Amygdala (tissue), 56 donors: ENCODE measurements around the gene RNU1-2.
"Not testable (repeated sequence)": the region's sequence is repeated elsewhere in the genome, so short reads cannot be mapped to it uniquely, and the experiment has no call there.

Experiments used
- DNase-seq, 56 donors: peaks; one replicate each; lab custom pipeline; 2025; lab: John Stamatoyannopoulos, UW

The RNU1-2 gene

GRCh38 chr1:16895598-16896315 is at the start of gene RNU1-2:
TSS of gene RNU1-2 (plus strand) at chr1:16895980.
- peak in 53 of 56 donors; percentile 12 to 98 (median 85) for DNase-seq

DNA sequence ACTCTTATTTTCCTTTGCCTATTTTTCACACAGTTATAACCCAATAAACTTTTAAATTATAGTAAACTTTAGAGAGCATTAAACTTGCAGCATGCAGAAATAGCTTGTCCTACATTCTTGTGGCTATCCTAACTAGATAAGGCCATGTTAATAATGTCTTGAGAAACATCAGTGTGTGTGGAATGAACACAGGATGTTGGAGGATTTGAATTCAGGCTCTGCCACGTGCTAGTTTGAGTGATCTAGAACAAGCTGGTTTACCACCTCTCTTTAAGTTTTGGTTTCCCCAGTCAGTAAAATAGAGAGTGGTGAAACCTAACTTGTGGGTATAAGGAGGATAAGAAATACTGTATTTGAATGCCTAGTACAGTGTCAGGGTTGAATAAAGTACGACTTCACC is 39.6 kb upstream of the RNU1-2 start:
- not testable (repeated sequence) for DNase-seq

DNA sequence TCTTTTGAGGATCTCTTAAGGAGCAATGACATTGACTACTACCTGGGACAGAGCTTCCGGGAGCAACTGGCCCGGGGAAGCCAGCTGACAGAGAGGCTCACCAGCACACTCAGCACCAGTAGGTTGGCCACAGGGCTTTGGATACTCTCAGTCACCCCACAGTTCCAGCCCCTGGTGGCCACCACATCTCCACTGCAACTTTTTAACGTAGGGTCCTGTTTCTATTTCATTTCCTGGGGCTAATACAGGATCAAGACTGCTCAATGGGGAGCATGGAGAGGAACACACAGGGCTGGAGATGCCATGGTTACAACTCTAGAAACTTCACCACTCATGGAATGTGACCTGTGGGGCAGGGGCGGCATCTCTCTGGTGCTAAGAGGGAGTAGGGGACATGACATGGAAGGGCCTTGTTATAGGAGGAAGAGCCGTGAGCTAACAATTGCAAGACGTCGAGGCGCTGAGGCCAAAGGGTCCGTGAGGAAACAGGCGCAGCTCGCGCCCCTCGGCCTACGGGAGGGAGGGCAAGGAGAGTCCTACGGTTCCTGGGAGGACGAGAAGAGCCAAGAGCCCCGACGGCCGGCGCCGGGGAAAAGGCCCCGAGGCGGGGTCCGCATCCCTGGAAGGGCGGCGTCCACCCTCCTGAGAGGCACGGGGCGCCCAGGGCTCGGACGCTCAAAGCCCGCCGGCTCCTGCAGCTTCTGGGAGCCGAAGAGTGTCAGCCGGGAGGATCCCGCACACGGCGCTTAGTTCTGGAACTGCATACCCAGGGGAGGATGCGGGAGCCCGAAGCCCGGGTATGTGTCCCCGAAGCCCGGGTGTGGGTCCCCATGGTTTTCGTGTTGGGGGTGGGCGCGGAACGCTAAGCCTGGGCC is 36.4 kb upstream of the RNU1-2 start:
- not testable (repeated sequence) for DNase-seq

- DNase-seq = not testable (repeated sequence)
Observed at GRCh38 chr1:16860048-16860447, 35.7 kb upstream of the RNU1-2 start.

DNA sequence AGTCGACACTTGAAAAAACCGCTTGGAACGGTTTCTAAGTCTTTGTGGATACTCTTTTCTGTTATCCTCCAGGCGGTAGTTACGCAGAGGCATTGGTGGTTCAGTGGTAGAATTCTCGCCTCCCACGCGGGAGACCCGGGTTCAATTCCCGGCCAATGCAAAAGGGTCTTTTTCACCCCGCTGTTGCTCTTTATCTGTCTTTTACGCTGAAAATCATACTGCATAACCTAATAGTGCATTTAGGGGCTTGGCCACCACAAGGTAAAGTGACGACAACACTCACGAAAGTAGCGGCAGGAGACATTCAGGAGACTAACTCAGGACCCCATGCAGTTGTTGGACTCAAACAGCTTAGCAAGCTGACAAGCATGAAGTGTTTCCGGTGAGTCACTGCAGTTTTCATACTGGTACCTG is 33.9 kb upstream of the RNU1-2 start:
- peak in 1 of 56 donors; percentile 27 for DNase-seq

- not testable (repeated sequence) for DNase-seq
Observed at GRCh38 chr1:16862415-16862814, 33.4 kb upstream of the RNU1-2 start.

GRCh38 chr1:16863024-16863423 is 32.8 kb upstream of the RNU1-2 start:
- DNase-seq = not testable (repeated sequence)

DNA sequence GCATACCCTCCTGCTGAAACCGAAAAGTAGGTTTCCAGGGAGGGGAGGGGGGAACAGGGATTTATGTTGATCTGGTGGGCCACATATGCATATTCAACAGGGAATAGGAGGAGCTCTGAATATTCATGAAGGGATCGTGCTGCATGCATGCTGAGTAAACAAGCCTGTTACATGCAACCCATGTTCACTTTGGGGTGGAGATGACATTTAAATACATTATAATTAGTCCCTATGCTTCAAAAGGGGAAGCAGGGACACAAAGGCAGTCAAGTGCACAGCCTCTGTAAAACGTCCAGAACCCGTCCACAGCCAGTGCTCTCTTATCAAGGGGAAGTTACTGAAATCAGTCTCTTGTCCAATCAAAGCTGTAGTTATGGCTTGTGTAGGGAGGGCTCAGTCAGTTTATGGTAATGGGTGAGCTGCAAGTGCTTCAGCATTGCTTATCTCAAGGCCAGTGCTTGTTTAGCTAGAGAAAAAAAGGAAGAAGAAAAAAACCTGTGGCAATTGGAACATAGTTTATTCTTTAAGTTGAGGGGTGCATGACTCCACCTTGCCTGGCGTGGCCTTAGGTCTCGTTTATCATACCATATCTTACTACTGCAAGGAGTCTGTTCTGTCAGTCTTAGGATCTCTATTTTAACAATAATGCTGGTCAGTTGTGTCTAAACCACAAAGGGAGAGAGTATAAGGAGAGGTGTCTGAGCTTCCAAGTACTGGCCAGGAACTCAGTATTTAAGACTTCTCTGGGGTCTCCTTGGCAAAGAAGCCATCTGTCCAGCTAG is 28.7 kb upstream of the RNU1-2 start:
- not testable (repeated sequence) for DNase-seq

- not testable (repeated sequence) for DNase-seq
Observed at GRCh38 chr1:16868787-16869186, 27.0 kb upstream of the RNU1-2 start.

DNA sequence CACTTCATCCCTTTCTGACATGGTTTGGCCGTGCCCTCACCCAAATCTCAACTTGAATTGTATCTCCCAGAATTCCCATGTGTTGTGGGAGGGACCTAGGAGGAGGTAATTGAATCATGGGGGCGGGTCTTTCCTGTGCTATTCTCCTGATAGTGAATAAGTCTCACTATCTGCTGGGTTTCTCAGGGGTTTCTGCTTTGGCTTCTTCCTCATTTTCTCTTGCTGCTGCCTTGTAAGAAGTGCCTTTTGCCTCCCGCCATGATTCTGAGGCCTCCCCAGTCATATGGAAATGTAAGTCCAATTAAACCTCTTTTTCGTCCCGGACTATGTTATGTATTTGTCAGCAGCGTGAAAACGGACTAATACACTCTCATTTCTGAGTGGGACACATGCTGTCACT is 25.8 kb upstream of the RNU1-2 start:
- not testable (repeated sequence) for DNase-seq

- not testable (repeated sequence) for DNase-seq
Observed at GRCh38 chr1:16871171-16871570, 24.6 kb upstream of the RNU1-2 start.

DNA sequence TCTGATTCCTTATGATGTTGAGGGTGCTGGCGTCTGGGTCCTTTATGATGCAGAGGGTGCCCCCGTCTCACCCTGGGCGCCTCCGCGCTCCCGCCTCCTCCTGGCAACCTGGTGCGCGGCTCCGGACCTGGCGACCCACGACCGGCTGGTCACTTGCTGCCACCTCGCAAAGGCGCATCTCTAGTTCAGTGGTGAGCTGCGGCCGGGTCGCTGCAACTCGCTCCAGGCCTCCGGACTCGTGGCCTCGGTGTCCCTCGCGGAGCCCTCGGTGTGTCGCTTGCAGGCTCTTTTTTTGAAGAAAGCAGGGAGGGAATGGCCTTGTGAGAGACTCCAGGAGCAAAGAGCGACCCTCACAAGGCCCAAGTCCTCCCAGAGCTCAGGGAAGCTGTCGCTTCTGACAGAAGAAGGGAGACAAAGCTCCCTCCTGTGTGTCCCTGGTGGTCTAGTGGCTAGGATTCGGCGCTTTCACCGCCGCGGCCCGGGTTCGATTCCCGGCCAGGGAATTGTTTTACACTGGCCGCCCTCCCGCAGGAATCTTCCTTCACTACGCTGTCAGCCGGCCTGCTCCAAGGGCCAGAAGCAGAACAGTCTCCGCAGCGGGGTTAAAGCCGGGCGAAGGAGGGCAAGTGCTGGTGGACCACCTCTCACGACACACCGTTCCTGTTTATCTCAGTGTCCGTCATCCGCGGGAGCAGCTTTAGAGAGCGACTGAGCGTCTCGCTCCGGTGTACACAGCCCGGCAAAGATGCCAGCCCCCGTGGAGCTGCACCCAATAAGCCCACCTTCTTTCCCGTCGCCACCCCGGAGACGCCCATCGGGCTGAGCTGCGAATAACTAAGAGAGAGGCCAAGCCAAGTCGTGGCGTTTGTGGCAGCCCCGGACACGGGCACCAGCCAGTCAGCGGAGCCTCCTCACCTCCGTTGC is 23.4 kb upstream of the RNU1-2 start:
- DNase-seq = peak in 47 of 56 donors; percentile 11 to 92 (median 56)

DNA sequence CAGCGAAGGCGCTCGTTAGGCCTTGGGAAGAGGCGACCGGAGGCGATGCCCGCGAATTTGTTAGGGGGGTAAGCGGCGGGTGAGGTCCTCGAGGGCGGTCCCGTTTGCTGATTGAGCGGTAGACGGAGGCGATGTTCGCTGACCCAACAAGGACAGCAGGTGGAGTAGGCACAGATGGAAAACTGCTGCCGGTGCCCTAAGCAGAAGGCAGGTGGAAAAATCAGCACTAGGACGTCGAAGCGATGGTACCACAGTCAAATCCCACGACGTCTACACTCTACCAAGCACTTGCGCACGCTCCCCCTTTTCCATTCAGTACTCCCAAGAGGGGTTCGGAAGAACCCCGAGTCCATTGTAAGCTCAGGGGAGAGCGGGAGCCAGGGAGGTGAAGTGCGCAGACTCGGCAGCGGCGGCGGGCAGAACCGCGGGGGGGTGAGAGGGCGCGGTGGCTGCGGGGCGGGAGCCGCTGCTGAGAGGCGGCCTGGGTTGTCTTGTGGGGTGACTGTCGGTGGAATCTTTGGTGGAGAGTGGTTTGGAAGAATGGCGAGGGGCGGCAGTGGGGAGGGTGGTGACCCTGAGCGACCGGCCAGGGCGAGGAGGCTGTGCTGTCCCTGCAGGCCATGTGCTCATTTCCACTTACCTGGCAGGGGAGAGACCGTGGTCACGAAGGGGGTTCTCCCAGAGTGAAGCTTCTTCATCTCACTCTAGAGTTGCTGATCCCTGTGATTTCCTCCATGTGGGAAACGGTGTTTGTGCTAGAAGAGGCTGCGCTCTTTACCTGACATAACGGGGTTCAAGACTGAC is 22.5 kb upstream of the RNU1-2 start:
- peak in 37 of 56 donors; percentile 4 to 78 (median 49) for DNase-seq

DNA sequence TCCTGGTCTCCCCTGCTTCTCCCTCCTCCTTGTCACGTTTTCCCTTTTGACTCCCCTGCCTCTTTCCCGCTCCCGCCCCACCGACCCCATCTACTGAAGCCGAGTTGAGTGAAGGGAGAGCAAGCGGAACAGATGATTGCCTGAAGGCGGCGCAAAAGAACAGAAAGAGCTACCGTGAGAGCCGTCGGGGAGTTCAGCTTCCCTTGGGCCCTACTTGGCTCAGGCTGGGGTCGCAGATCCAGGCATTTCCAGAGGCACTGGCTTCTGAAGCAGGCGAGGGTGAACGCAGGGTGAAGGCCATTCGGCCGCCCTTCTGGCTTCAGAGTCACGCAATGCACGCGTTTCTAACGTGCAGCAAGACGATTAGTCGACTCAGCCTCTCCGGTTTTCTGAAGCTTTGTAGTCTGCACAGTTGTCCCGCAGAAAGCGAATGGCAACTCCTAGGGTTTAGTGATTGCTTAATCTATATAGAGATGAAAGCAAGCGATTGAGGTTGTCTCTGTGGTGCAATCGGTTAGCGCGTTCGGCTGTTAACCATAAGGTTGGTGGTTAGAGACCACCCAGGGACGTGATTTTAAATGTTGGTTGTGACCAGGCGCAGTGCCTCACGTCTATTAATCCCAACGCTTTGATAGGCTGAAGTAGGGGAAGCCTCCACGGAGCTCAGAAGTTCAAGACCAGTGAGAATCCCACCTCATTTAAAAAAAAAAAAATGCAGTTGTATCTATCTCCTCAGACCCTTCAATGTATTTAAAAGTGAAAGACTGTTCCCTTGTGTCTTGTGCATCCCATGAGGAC is 20.6 kb upstream of the RNU1-2 start:
- DNase-seq = not testable (repeated sequence)

- DNase-seq = not testable (repeated sequence)
Observed at GRCh38 chr1:16881742-16882141, 14.0 kb upstream of the RNU1-2 start.

- no peak for DNase-seq
Observed at GRCh38 chr1:16882986-16883385, 12.8 kb upstream of the RNU1-2 start.

- DNase-seq = not testable (repeated sequence)
Observed at GRCh38 chr1:16884487-16884886, 11.3 kb upstream of the RNU1-2 start.
